AG20443 (cell line): Measurements from ENCODE around the gene HCN2.
"Not testable (repeated sequence)": the region's sequence is repeated elsewhere in the genome, so short reads cannot be mapped to it uniquely, and the experiment has no call there.

Experiments used
- DNase-seq: peaks from one replicate; pipeline ENCODE4 v3.0.0; 2012; ENCODE audit warnings: low spot score, mixed read lengths

HCN2 gene

GRCh38 chr19:620166-620862 lies 30.6 kb downstream of the HCN2 start:
- DNase-seq: no peak

GRCh38 chr19:621191-621590 lies 31.5 kb downstream of the HCN2 start:
- DNase-seq: not testable (repeated sequence)

GRCh38 chr19:621819-622218 lies 32.1 kb downstream of the HCN2 start:
- DNase-seq: no peak

GRCh38 chr19:622666-623065 lies 33.0 kb downstream of the HCN2 start:
- no peak for DNase-seq

- no peak for DNase-seq
Measured at GRCh38 chr19:623175-623916, 33.7 kb downstream of the HCN2 start.

GRCh38 chr19:623974-624373 lies 34.3 kb downstream of the HCN2 start:
- DNase-seq: no peak

DNA sequence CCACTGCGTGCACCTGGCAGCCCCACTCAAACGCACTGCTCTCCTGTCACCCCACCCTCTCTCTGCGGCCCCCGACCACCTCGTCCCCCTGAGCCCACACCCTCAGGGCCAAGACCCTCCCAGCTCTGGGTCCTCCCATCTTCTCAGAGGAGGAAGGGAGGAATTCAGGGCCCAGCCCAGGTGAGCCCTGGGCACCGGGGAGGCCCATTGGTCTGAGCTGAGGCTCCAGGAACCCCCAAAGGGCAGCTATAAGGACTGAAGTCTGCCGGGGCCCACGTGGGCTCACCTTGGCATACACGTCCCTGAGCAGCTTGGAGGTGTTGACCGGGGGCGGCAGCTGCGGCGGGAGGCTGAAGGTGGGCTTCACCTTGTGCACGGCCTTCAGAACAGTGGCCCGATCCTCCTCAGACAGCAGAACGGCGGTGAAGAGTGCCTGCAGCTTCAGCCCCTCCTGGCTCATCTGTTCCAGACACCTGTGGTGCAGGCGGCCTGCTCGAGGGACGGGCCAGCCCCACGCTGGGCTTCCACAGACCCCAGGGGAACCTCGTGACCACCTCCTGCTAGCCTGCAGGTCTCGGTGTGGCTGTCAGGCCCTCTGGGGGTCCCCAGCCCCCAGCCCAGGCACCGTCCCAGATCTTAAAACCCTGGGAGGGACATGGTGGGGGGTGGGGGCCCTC lies 34.9 kb downstream of the HCN2 start:
- no peak for DNase-seq

- DNase-seq: no peak
Measured at GRCh38 chr19:625257-625656, 35.6 kb downstream of the HCN2 start.

- not testable (repeated sequence) for DNase-seq
Measured at GRCh38 chr19:626566-626965, 36.9 kb downstream of the HCN2 start.

DNA sequence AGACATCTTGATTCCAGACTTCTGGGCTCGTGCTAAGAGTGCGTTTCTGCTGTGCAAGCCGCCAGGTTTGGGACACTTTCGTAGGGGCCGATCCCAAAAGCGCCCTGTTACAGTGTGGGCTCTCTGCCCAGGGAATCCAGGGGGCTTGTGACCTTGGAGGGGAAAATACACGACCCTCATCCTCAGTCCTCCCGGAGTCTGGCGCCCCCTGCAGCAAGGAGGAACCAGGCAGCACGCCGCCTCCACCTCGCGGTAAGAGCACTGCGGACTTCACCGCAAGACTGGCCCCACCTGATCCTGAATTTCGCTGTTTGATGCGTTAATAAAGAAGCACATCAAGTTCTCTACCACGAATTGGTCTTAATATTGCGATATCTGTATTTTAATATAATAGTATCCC lies 38.5 kb downstream of the HCN2 start:
- no peak for DNase-seq

DNA sequence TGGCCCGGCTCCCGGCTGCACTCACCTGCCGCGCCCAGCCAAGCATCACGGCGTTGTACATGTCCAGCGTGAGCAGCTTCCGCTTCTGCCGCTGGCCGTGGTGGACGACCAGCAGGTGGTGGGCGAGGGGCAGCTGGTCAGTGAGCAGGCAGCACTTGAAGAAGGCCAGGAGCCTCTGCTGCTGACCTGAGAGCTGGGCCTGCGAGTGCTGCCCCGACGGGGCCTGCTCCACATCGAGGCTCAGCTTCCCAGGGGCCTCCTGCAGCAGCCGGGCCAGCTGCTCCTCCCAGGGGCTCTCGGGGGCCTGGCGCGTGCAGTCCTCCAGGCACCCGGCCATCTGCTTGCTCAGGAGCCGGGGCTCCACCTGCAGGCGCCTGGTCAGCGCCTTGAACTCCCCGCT lies 39.8 kb downstream of the HCN2 start:
- DNase-seq: not testable (repeated sequence)

GRCh38 chr19:629961-630714 lies 40.5 kb downstream of the HCN2 start:
- DNase-seq: no peak

DNA sequence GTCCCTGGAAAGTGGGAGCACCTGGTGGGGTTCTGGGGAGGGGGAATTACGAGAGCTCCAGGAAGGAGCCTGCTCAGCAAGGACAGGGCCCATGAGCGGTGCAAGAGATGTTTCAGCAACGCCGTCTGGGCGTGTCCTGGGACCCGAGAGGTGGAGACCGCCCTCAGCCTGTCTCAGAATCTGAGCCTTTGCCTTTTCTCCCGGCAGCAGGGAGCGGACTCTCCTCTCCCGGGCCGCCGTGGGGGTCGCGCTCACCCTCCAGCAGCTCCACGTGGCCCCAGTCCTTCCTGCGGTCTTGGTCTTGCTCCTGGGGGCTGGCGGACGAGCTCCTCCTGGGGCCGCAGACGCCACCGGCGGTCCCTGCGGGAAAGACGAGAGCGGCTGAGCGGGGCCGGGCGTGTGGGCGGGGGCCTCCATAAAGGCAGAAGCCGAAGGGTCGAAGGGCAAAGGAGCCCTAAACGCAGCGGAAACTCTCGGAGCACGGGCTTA lies 42.9 kb downstream of the HCN2 start:
- peak; percentile 64 for DNase-seq

- peak; percentile 100 for DNase-seq
Measured at GRCh38 chr19:633068-633785, 43.5 kb downstream of the HCN2 start, which contains the start of gene POLRMT. Gene POLRMT (minus strand): TSS chr19:633537. CDS start chr19:633512, 25 bp downstream.

GRCh38 chr19:633786-634639 lies 44.3 kb downstream of the HCN2 start:
- no peak for DNase-seq

- no peak for DNase-seq
Measured at GRCh38 chr19:634975-635652, 45.4 kb downstream of the HCN2 start.

GRCh38 chr19:638906-639252 lies 49.2 kb downstream of the HCN2 start:
- DNase-seq: no peak

DNA sequence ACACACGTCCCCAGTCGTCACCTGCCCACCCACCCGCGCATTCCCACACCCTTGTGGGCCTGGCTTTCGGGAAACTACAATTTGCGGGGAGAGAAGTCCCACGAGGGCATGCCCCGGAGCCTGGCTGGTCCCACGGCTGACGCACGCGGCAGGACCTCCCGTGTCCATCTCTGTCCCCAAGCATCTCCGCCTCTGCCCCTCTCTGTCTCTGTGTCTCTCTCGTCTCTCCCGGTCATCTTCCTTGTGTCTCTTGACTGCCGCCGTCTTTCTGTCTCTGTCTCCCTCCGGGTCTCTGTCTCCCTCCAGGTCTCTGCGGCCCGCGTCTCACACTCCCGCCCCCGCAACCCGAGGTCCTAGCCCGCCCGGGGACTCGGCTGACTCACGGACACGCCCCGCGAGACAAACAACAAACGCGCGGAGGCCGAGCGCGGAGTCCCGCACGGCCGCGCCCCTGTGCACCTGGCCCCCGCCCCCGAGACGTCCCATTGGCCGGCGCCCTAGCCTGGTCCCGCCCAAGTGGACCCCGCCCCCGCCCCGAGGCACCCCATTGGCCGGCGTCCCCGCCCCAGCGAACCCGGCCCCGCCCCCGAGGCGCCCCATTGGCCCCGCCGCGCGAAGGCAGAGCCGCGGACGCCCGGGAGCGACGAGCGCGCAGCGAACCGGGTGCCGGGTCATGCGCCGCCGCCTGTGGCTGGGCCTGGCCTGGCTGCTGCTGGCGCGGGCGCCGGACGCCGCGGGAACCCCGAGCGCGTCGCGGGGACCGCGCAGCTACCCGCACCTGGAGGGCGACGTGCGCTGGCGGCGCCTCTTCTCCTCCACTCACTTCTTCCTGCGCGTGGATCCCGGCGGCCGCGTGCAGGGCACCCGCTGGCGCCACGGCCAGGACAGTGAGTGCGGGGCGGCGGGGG lies 49.8 kb downstream of the HCN2 start, which contains the start of gene FGF22:
Gene FGF22 (plus strand): TSS at position 627 of the 908 bp plus-strand sequence. CDS start 47 bp downstream, at position 674.
- peak; percentile 99 for DNase-seq

- no peak for DNase-seq
Measured at GRCh38 chr19:640161-640558, 50.5 kb downstream of the HCN2 start.
